HG02623 (cell line): Measurements from ENCODE around the gene KCNIP1.
A peak's percentile ranks its signal among the peaks of the same experiment; 100 is the strongest.

Experiments used
- ATAC-seq: cut with Tn5 transposase; IDR thresholded peaks from one replicate; pipeline ENCODE4 v1.9.1; 2021; ENCODE audit warnings: moderate library complexity; ENCODE audit not compliant: unreplicated experiment

Gene KCNIP1

GRCh38 chr5:170638454-170639220 lies 134.8 kb downstream of the KCNIP1 start:
- ATAC-seq, result no peak

GRCh38 chr5:170639221-170639925 lies 135.6 kb downstream of the KCNIP1 start:
- ATAC-seq, result no peak

GRCh38 chr5:170640731-170641588 lies 137.1 kb downstream of the KCNIP1 start:
- no peak for ATAC-seq

GRCh38 chr5:170641589-170642031 lies 137.8 kb downstream of the KCNIP1 start:
- ATAC-seq, result no peak

GRCh38 chr5:170642066-170642735 lies 138.4 kb downstream of the KCNIP1 start:
- ATAC-seq, result no peak

- ATAC-seq, result no peak
These were observed 139.1 kb downstream of the KCNIP1 start for GRCh38 chr5:170642776-170643436.

- ATAC-seq, result no peak
These were observed 139.8 kb downstream of the KCNIP1 start for GRCh38 chr5:170643591-170643990.

- ATAC-seq, result no peak
These were observed 140.7 kb downstream of the KCNIP1 start for GRCh38 chr5:170644501-170644900.

- ATAC-seq, result no peak
These were observed 144.7 kb downstream of the KCNIP1 start for GRCh38 chr5:170648541-170648940.

GRCh38 chr5:170650850-170651249 lies 147.0 kb downstream of the KCNIP1 start:
- no peak for ATAC-seq

GRCh38 chr5:170651604-170652277 lies 147.9 kb downstream of the KCNIP1 start:
- ATAC-seq, result no peak

GRCh38 chr5:170655476-170655875 lies 151.7 kb downstream of the KCNIP1 start:
- no peak for ATAC-seq

- ATAC-seq, result no peak
These were observed 152.1 kb downstream of the KCNIP1 start for GRCh38 chr5:170655920-170656319.

GRCh38 chr5:170656346-170656745 lies 152.5 kb downstream of the KCNIP1 start:
- no peak for ATAC-seq

- ATAC-seq, result no peak
These were observed 156.7 kb downstream of the KCNIP1 start for GRCh38 chr5:170660531-170660930.

GRCh38 chr5:170662966-170663365 lies 159.1 kb downstream of the KCNIP1 start:
- no peak for ATAC-seq

GRCh38 chr5:170678811-170679210 lies 175.0 kb downstream of the KCNIP1 start:
- ATAC-seq, result no peak

- ATAC-seq, result peak; percentile 63
These were observed 177.2 kb downstream of the KCNIP1 start for GRCh38 chr5:170681013-170681433.

GRCh38 chr5:170691657-170692056 lies 187.8 kb downstream of the KCNIP1 start:
- no peak for ATAC-seq

GRCh38 chr5:170693701-170694100 lies 189.9 kb downstream of the KCNIP1 start:
- ATAC-seq, result no peak
